AG04449 (cell line): Measurements from ENCODE around the gene NGFR.

Source experiments
- CTCF ChIA-PET: fragments of 350-600 bp; formaldehyde crosslinking; extraction: SDS; loops from one replicate; lab custom pipeline; 2021; ENCODE audit warnings: antibody characterized with exemption; lab: Yijun Ruan, JAX
- POLR2A ChIA-PET: fragments of 400-600, 350-600 bp; formaldehyde crosslinking; extraction: SDS; loops from one replicate; lab custom pipeline; 2020; ENCODE audit warnings: antibody characterized with exemption, inconsistent platforms; lab: Yijun Ruan, JAX
- DNase-seq: peaks from one replicate; pipeline ENCODE4 v3.0.0-alpha.2; 2010; ENCODE audit warnings: low read depth, low spot score
- H3K4me3 ChIP-seq: 2 replicates; pipeline ENCODE4 v1.5.1; 2011; ENCODE audit warnings: low read depth, mild to moderate bottlenecking, control low read depth, low read length
- TF ChIP-seq, protein P1 (sequence below): IDR thresholded peaks from one replicate; pipeline ENCODE4 v1.5.1; 2011; ENCODE audit warnings: mild to moderate bottlenecking, moderate library complexity, low read length, control low read depth, inconsistent platforms; ENCODE audit not compliant: insufficient read depth; ENCODE audit errors: missing control alignments

Gene NGFR

GRCh38 chr17:49494986-49495841 lies at the start of gene NGFR:
Gene NGFR, plus strand, starts transcription at chr17:49495293. Its CDS starts 125 bp downstream, at chr17:49495418.
- ChIA-PET POLR2A (no interaction called here), CTCF (interaction anchor here (1.1 to 7.7 kb wide), 9 partner anchors 12 to 74 kb away, joined by 3 to 48 read pairs (median 7); no protein-coding TSS in a partner anchor)
- no peak for DNase-seq
- peak within 1 kb of the TSS; percentile 20 for H3K4me3 ChIP-seq
- TF ChIP-seq, protein P1, sequence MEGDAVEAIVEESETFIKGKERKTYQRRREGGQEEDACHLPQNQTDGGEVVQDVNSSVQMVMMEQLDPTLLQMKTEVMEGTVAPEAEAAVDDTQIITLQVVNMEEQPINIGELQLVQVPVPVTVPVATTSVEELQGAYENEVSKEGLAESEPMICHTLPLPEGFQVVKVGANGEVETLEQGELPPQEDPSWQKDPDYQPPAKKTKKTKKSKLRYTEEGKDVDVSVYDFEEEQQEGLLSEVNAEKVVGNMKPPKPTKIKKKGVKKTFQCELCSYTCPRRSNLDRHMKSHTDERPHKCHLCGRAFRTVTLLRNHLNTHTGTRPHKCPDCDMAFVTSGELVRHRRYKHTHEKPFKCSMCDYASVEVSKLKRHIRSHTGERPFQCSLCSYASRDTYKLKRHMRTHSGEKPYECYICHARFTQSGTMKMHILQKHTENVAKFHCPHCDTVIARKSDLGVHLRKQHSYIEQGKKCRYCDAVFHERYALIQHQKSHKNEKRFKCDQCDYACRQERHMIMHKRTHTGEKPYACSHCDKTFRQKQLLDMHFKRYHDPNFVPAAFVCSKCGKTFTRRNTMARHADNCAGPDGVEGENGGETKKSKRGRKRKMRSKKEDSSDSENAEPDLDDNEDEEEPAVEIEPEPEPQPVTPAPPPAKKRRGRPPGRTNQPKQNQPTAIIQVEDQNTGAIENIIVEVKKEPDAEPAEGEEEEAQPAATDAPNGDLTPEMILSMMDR = no peak

GRCh38 chr17:49445591-49445990 lies 49.5 kb upstream of the NGFR start:
- CTCF ChIA-PET = interaction anchor here (3.4 to 3.8 kb wide), 2 partner anchors 11 to 111 kb away, joined by 11 to 22 read pairs; no protein-coding TSS in a partner anchor
- no peak overlapping the region for H3K4me3 ChIP-seq
- TF ChIP-seq, protein P1 = no peak
- DNase-seq = no peak
- POLR2A ChIA-PET = no interaction called here

DNA sequence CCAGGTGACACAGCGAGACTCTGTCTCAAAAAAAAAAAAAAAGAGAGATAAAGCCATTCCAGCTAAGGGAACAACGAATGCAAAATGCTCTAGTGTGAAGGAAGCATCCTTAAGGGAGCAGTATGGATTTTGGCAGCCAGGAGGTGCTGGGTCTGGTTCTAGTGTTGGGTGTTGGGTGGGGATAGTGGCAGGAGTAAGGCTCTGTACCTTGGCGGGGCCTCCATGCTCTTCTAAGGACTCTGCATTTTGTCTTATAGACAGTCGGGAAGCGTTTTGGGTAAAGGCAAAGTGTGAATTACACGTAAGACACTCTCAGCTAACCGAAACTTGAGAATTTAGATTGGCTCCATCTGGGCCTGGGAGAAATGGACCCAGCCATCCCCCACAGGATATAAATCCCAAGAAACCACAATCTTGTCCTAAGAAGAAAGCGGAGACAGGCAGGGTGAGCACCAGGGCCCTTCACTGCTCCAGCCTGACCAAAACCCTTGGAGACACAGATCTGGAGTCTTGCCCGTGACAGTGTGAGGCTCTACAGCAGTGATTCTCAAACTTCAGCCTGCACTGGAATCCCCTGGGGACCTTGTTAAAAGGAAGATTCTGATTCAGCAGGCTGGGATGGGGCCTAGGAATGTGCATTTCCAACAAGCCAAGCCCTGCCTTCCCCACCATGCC lies 47.3 kb upstream of the NGFR start:
- ChIA-PET CTCF (interaction anchor here (1.3 to 3.8 kb wide), 5 partner anchors 13 to 109 kb away, joined by 3 to 22 read pairs (median 6); no protein-coding TSS in a partner anchor), POLR2A (no interaction called here)
- no peak overlapping the region for H3K4me3 ChIP-seq
- TF ChIP-seq, protein P1 = no peak
- no peak for DNase-seq

DNA sequence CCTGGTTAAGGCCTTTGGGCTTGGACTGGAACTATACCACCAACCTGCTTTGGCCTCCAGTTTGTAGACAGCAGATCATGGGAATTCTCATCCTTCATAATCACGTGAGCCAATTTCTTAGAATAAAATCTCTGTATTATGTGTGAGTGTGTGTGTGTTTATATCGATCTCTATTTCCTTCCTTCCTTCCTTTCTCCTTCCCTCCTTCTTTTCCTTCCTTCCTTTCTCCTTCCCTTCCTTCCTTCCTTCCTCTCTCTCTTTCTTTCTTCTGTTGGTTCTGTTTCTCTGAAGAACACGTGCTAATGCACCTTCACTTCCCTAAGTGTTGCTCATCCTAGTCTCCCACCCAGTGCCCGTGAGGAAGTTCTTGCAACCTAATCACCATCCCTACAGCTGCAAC lies 44.9 kb upstream of the NGFR start:
- TF ChIP-seq, protein P1 = no peak
- POLR2A ChIA-PET = interaction anchor here (0.6 kb wide), 1 partner anchor 329 kb away, joined by 3 read pairs; no protein-coding TSS in a partner anchor
- H3K4me3 ChIP-seq = no peak overlapping the region
- CTCF ChIA-PET = interaction anchor here (2.1 to 11.9 kb wide), 2 partner anchors 14 to 107 kb away, joined by 7 to 84 read pairs; no protein-coding TSS in a partner anchor
- DNase-seq = no peak

- DNase-seq = no peak
- H3K4me3 ChIP-seq = no peak overlapping the region
- ChIA-PET CTCF (interaction anchor here (0.6 to 11.9 kb wide), 3 partner anchors 14 to 136 kb away, joined by 3 to 84 read pairs (median 7); no protein-coding TSS in a partner anchor), POLR2A (interaction anchor here (0.6 kb wide), 1 partner anchor 329 kb away, joined by 3 read pairs; no protein-coding TSS in a partner anchor)
- TF ChIP-seq, protein P1 = no peak
These were observed 44.4 kb upstream of the NGFR start for GRCh38 chr17:49450735-49451134.
